ENCODE results near the gene TBL1Y. TPM values are rescaled to one million over a fixed set of nuclear protein-coding genes. Genes with fewer than 3 reads are reported as not detected.

The TBL1Y gene
- polyA plus RNA-seq, 6 donors from 2014 or later, result not detected

- no peak overlapping the region for H3K4me3 Mint-ChIP-seq
- H3K27ac Mint-ChIP-seq, result no peak overlapping the region
- H3K36me3 Mint-ChIP-seq, result no peaks in the 10 kb centered on the region
- DNase-seq, result no peak
- ATAC-seq (ENCODE audit: low read depth in 2 of 2), result no peak
- no peaks in the 10 kb centered on the region for H3K27me3 Mint-ChIP-seq
- no peaks in the 10 kb centered on the region for H3K4me1 Mint-ChIP-seq
- H3K9me3 Mint-ChIP-seq, result no peaks in the 10 kb centered on the region
Observed at GRCh38 chrY:7125136-7126056, 214.9 kb downstream of the TBL1Y start.

- DNase-seq, result no peak
- peaks cover 0 to 6% (median 0%) of the 10 kb centered on the region in 3 donors for H3K27me3 Mint-ChIP-seq
- no peaks in the 10 kb centered on the region for H3K4me1 Mint-ChIP-seq
- ATAC-seq (ENCODE audit: low read depth in 2 of 2), result no peak
- H3K36me3 Mint-ChIP-seq, result no peaks in the 10 kb centered on the region
- no peaks in the 10 kb centered on the region for H3K9me3 Mint-ChIP-seq
- H3K4me3 Mint-ChIP-seq, result no peak overlapping the region
- no peak overlapping the region for H3K27ac Mint-ChIP-seq
Observed at GRCh38 chrY:7128211-7128610, 217.7 kb downstream of the TBL1Y start.

Other genes starting within 250 kb of the TBL1Y start
- gene AMELY, start 1.1 kb downstream of the TBL1Y start, polyA plus RNA-seq (ENCODE audit: low read depth in 6 of 6), result not detected

Data from naive B cell (primary cell).